WI38 (cell line): ENCODE measurements around the gene CST4.
"Not testable (repeated sequence)": the region's sequence is repeated elsewhere in the genome, so short reads cannot be mapped to it uniquely, and the experiment has no call there.

Source experiments
- H3K4me3 ChIP-seq: 2 replicates; pipeline ENCODE4 v1.5.1; 2011; ENCODE audit warnings: low read depth, mild to moderate bottlenecking, control low read depth, low read length
- CTCF ChIP-seq: IDR thresholded peaks from 2 replicates; pipeline ENCODE4 v1.5.1; 2012; ENCODE audit warnings: low read depth, mild to moderate bottlenecking, control low read depth, low read length

Gene CST4

GRCh38 chr20:23691675-23692074 is 2.8 kb upstream of the CST4 start:
- H3K4me3 ChIP-seq = no peak overlapping the region
- TF ChIP-seq CTCF = no peak

GRCh38 chr20:23690581-23690980 is 1.7 kb upstream of the CST4 start:
- H3K4me3 ChIP-seq = no peak overlapping the region
- no peak for TF ChIP-seq CTCF

GRCh38 chr20:23689399-23689690 is 507 bp upstream of the CST4 start:
- H3K4me3 ChIP-seq = no peak overlapping the region

GRCh38 chr20:23687986-23688385 is 852 bp downstream of the CST4 start:
- no peak overlapping the region for H3K4me3 ChIP-seq
- TF ChIP-seq CTCF = no peak

More at GRCh38 chr20:23689399-23689690, 507 bp upstream of the CST4 start:
- no peak for TF ChIP-seq CTCF

- H3K4me3 ChIP-seq = no peak overlapping the region
- TF ChIP-seq CTCF = no peak
Observed at GRCh38 chr20:23686046-23686750, 2.6 kb downstream of the CST4 start.

- H3K4me3 ChIP-seq = not testable (repeated sequence)
Observed at GRCh38 chr20:23685529-23685896, 3.3 kb downstream of the CST4 start.

GRCh38 chr20:23684261-23684660 is 4.6 kb downstream of the CST4 start:
- no peak for TF ChIP-seq CTCF
- no peak overlapping the region for H3K4me3 ChIP-seq

- no peak overlapping the region for H3K4me3 ChIP-seq
- TF ChIP-seq CTCF = no peak
Observed at GRCh38 chr20:23683807-23684206, 5.0 kb downstream of the CST4 start.
